PC-9 (cell line): ENCODE results near the gene DPP4. TPM values are rescaled to one million over a fixed set of nuclear protein-coding genes. Genes with fewer than 3 reads are reported as not detected.

Experiments
- BruUV-seq: library from RNA; stranded (reverse); fragments of 400-500 nt; replicated peaks from 2 replicates; lab custom pipeline; 2021; lab: Mats Ljungman, UMichigan
- CTCF ChIA-PET: fragments of 300-600 bp; sonication (Branson Sonifier 250); formaldehyde crosslinking; loops from one replicate; lab custom pipeline; 2022; ENCODE audit warnings: antibody characterized with exemption; lab: Charles Lee
- POLR2A ChIA-PET: fragments of 300-600 bp; sonication (Branson Sonifier 250); formaldehyde crosslinking; loops from one replicate; lab custom pipeline; 2022; ENCODE audit warnings: antibody characterized with exemption; ENCODE audit not compliant: unreplicated experiment; lab: Charles Lee
- DNase-seq, 2 experiments: peaks; one replicate each; pipeline versions ENCODE4 v3.0.0 to v3.0.0-alpha.2; 2015 to 2022; ENCODE audit warnings: mixed read lengths in 1 of 2
- H2AFZ ChIP-seq: fragments of 200-600 bp; sonication (generic); 2 replicates; pipeline ENCODE4 v1.8.1; 2017; ENCODE audit warnings: antibody characterized with exemption
- H3F3A ChIP-seq: fragments of 200-600 bp; sonication (generic); 2 replicates; pipeline ENCODE4 v1.8.1; 2017; ENCODE audit warnings: antibody characterized with exemption, mild to moderate bottlenecking, low read depth; ENCODE audit not compliant: insufficient read depth
- H3K27ac ChIP-seq: fragments of 200-600 bp; sonication (generic); 2 replicates; pipeline ENCODE4 v1.6.1; 2016; ENCODE audit warnings: mixed run types
- H3K27me3 ChIP-seq: fragments of 200-600 bp; sonication (generic); 2 replicates; pipeline ENCODE4 v1.6.1; 2016; ENCODE audit warnings: low read depth, mixed run types; ENCODE audit not compliant: insufficient read depth
- H3K36me3 ChIP-seq: fragments of 200-600 bp; sonication (generic); 2 replicates; pipeline ENCODE4 v1.6.1; 2016; ENCODE audit warnings: low read depth, mixed run types
- H3K4me1 ChIP-seq: fragments of 200-600 bp; sonication (generic); replicated peaks from 2 replicates; pipeline ENCODE4 v1.6.1; 2016; ENCODE audit warnings: mixed run types; ENCODE audit not compliant: insufficient read depth
- H3K4me2 ChIP-seq: fragments of 200-600 bp; sonication (generic); 2 replicates; pipeline ENCODE4 v1.6.1; 2017; ENCODE audit warnings: mixed run types
- H3K4me3 ChIP-seq: fragments of 200-600 bp; sonication (generic); 2 replicates; pipeline ENCODE4 v1.6.1; 2016; ENCODE audit warnings: mixed run types
- H3K79me2 ChIP-seq: fragments of 200-600 bp; sonication (generic); 2 replicates; pipeline ENCODE4 v1.6.1; 2017; ENCODE audit warnings: low read depth, mixed run types
- H3K9me2 ChIP-seq: fragments of 200-600 bp; sonication (generic); 2 replicates; pipeline ENCODE4 v1.8.1; 2017; ENCODE audit warnings: mild to moderate bottlenecking; ENCODE audit not compliant: insufficient read depth
- H3K9me3 ChIP-seq: fragments of 200-600 bp; sonication (generic); 2 replicates; pipeline ENCODE4 v1.8.1; 2016; ENCODE audit warnings: low read depth; ENCODE audit not compliant: insufficient read depth
- H4K20me1 ChIP-seq: fragments of 200-600 bp; sonication (generic); 2 replicates; pipeline ENCODE4 v1.8.1; 2017; ENCODE audit not compliant: insufficient read depth
- EZH2 ChIP-seq: fragments of 200-600 bp; sonication (generic); IDR thresholded peaks from 2 replicates; pipeline ENCODE4 v1.8.0; 2017; ENCODE audit warnings: antibody characterized with exemption, low read depth
- intact Hi-C: fragments of 100-400 bp; cut with micrococcal nuclease; formaldehyde crosslinking; loops from one replicate; pipeline ENCODE4 v1.10.0; 2022; ENCODE audit not compliant: unreplicated experiment
- total RNA-seq: library from RNA; stranded (reverse); gene quantifications from 2 replicates; pipeline ENCODE4 v1.2.3, GENCODE V29; 2021
- TF ChIP-seq, protein P1 (sequence below): fragments of 200-600 bp; sonication (generic); conservative IDR thresholded peaks from 2 replicates; pipeline ENCODE4 v1.6.1; 2017; ENCODE audit warnings: mixed run types, antibody characterized with exemption, mild to moderate bottlenecking, moderate library complexity

The DPP4 gene
- total RNA-seq, 1 experiment from 2014 or later: 0.35 TPM

- TF ChIP-seq, protein P1, sequence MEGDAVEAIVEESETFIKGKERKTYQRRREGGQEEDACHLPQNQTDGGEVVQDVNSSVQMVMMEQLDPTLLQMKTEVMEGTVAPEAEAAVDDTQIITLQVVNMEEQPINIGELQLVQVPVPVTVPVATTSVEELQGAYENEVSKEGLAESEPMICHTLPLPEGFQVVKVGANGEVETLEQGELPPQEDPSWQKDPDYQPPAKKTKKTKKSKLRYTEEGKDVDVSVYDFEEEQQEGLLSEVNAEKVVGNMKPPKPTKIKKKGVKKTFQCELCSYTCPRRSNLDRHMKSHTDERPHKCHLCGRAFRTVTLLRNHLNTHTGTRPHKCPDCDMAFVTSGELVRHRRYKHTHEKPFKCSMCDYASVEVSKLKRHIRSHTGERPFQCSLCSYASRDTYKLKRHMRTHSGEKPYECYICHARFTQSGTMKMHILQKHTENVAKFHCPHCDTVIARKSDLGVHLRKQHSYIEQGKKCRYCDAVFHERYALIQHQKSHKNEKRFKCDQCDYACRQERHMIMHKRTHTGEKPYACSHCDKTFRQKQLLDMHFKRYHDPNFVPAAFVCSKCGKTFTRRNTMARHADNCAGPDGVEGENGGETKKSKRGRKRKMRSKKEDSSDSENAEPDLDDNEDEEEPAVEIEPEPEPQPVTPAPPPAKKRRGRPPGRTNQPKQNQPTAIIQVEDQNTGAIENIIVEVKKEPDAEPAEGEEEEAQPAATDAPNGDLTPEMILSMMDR: no peak
- POLR2A ChIA-PET: no interaction called here
- Histone ChIP-seq H3K4me3 (no peak overlapping the region), H2AFZ (no peak overlapping the region), H3K9me3 (no peaks in the 10 kb centered on the region), H3F3A (no peaks in the 10 kb centered on the region), H3K4me2 (no peak overlapping the region), H3K79me2 (no peaks in the 10 kb centered on the region), H3K27me3 (no peaks in the 10 kb centered on the region), H3K27ac (no peak overlapping the region), H3K4me1 (no peaks in the 10 kb centered on the region), H4K20me1 (no peaks in the 10 kb centered on the region), H3K36me3 (no peaks in the 10 kb centered on the region), H3K9me2 (no peaks in the 10 kb centered on the region)
- BruUV-seq: no TSS peak
- DNase-seq: no peak
- intact Hi-C loops: no loop called here
- CTCF ChIA-PET: no interaction called here
Measured at GRCh38 chr2:161962160-161962559, 111.9 kb downstream of the DPP4 start.

- intact Hi-C loops: no loop called here
- no peak for TF ChIP-seq EZH2
- TF ChIP-seq, protein P1: no peak
- H2AFZ ChIP-seq: no peak overlapping the region
- H3K27me3 ChIP-seq: no peaks in the 10 kb centered on the region
- no peaks in the 10 kb centered on the region for H3K79me2 ChIP-seq
- no peak for DNase-seq
- no peak overlapping the region for H3K27ac ChIP-seq
- CTCF ChIA-PET: no interaction called here
- H4K20me1 ChIP-seq: no peaks in the 10 kb centered on the region
- H3K4me3 ChIP-seq: no peak overlapping the region
- H3K9me3 ChIP-seq: no peaks in the 10 kb centered on the region
- no peaks in the 10 kb centered on the region for H3K36me3 ChIP-seq
- POLR2A ChIA-PET: no interaction called here
- no TSS peak for BruUV-seq
- no peaks in the 10 kb centered on the region for H3F3A ChIP-seq
- H3K4me1 ChIP-seq: no peaks in the 10 kb centered on the region
- H3K9me2 ChIP-seq: no peaks in the 10 kb centered on the region
- no peak overlapping the region for H3K4me2 ChIP-seq
Measured at GRCh38 chr2:161961061-161961460, 113.0 kb downstream of the DPP4 start.

GRCh38 chr2:161956738-161957137 is 117.3 kb downstream of the DPP4 start:
- H3K9me2 ChIP-seq: no peaks in the 10 kb centered on the region
- no peak for DNase-seq
- H3K79me2 ChIP-seq: no peaks in the 10 kb centered on the region
- CTCF ChIA-PET: no interaction called here
- H3K4me3 ChIP-seq: no peak overlapping the region
- H3K9me3 ChIP-seq: no peaks in the 10 kb centered on the region
- no peaks in the 10 kb centered on the region for H3F3A ChIP-seq
- H3K4me2 ChIP-seq: no peak overlapping the region
- H3K36me3 ChIP-seq: no peaks in the 10 kb centered on the region
- BruUV-seq: no TSS peak
- TF ChIP-seq, protein P1: no peak
- no peak for TF ChIP-seq EZH2
- no peak overlapping the region for H2AFZ ChIP-seq
- H3K27ac ChIP-seq: no peak overlapping the region
- POLR2A ChIA-PET: no interaction called here
- intact Hi-C loops: no loop called here
- H3K4me1 ChIP-seq: no peaks in the 10 kb centered on the region
- no peaks in the 10 kb centered on the region for H3K27me3 ChIP-seq
- no peaks in the 10 kb centered on the region for H4K20me1 ChIP-seq
